Fibroblast of villous mesenchyme (primary cell): ENCODE results near the gene CAMK2A. TPM values are rescaled to one million over a fixed set of nuclear protein-coding genes. Genes with fewer than 3 reads are reported as not detected.

Source experiments
- DNase-seq: peaks from one replicate; pipeline ENCODE4 v3.0.0-alpha.2; 2010; ENCODE audit warnings: low read depth
- H3K4me3 ChIP-seq: 2 replicates; pipeline ENCODE4 v1.5.1; 2011; ENCODE audit warnings: low read depth, mild to moderate bottlenecking, low read length
- CTCF ChIP-seq: IDR thresholded peaks from 2 replicates; pipeline ENCODE4 v1.5.1; 2012; ENCODE audit warnings: low read depth, mild to moderate bottlenecking, low read length; ENCODE audit not compliant: insufficient read depth
- total RNA-seq: library from RNA; depleted of rRNA; stranded (reverse); fragments of >200 nt; gene quantifications from 2 replicates; pipeline ENCODE4 v1.2.3, GENCODE V29; 2012

Gene CAMK2A
- total RNA-seq, 1 donor = 1.3 TPM

GRCh38 chr5:150283904-150284303, 5.7 kb downstream of the CAMK2A start:
- no peak for TF ChIP-seq CTCF
- DNase-seq = no peak
- H3K4me3 ChIP-seq = no peak overlapping the region

- no peak overlapping the region for H3K4me3 ChIP-seq
- no peak for DNase-seq
- TF ChIP-seq CTCF = no peak
Observed at GRCh38 chr5:150281987-150282386, 7.6 kb downstream of the CAMK2A start.

- no peak for TF ChIP-seq CTCF
- no peak overlapping the region for H3K4me3 ChIP-seq
- DNase-seq = no peak
Observed at GRCh38 chr5:150279330-150280020, 10.1 kb downstream of the CAMK2A start.

- H3K4me3 ChIP-seq = no peak overlapping the region
- no peak for TF ChIP-seq CTCF
- DNase-seq = peak; percentile 54
Observed at GRCh38 chr5:150278916-150279315, 10.7 kb downstream of the CAMK2A start.

GRCh38 chr5:150278046-150278730, 11.4 kb downstream of the CAMK2A start:
- no peak overlapping the region for H3K4me3 ChIP-seq
- DNase-seq = peak; percentile 22
- TF ChIP-seq CTCF = no peak

GRCh38 chr5:150277043-150277442, 12.5 kb downstream of the CAMK2A start:
- no peak for TF ChIP-seq CTCF

More at GRCh38 chr5:150277043-150277442, 12.5 kb downstream of the CAMK2A start:
- no peak overlapping the region for H3K4me3 ChIP-seq
- no peak for DNase-seq
